ENCODE data around the gene MRPS18B.

The MRPS18B gene

DNA sequence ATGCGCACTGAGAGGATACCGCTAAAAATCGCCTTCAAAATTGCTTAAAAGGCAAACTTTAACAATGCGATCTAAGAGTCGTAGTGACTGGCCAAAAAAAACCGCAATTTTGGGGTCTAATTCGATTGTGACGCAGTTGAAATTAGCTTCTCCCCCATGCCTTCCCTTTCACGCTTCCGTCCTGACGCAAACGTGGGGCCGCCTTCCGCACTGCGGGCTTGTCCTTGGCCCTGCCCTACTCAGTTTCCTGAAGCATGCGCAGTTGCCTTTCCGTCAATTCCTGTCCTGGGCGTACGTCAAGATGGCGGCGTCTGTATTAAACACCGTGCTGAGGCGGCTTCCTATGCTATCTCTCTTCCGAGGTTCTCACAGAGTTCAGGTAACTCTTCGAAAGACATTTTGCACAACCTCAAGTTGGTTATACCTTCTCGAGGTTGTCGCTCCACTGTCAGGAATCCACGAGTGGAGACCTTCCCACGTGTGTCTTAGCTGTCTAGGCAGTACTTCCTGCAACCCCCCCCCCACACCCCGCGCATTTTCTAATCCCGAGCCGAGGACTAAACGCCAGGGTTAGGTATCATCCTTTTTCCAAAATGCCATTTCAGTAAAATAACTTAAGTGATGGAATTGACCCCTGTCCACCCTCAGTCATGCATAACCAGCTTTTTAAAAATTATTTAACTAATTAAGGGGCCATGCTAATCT is at the start of gene MRPS18B:
Gene MRPS18B, plus strand, starts transcription at position 276 of the 705 bp plus-strand sequence. Its CDS starts 26 bp downstream, at position 302.
- in situ Hi-C loops (cut with MboI; ENCODE audit: low pct_unique_long_range_greater_than_20kb, low sequenced_read_pairs, unreplicated experiment), result no loop called here
- DNase-seq (ENCODE audit: low spot score), result peak; percentile 87
- TF ChIP-seq, protein P1, sequence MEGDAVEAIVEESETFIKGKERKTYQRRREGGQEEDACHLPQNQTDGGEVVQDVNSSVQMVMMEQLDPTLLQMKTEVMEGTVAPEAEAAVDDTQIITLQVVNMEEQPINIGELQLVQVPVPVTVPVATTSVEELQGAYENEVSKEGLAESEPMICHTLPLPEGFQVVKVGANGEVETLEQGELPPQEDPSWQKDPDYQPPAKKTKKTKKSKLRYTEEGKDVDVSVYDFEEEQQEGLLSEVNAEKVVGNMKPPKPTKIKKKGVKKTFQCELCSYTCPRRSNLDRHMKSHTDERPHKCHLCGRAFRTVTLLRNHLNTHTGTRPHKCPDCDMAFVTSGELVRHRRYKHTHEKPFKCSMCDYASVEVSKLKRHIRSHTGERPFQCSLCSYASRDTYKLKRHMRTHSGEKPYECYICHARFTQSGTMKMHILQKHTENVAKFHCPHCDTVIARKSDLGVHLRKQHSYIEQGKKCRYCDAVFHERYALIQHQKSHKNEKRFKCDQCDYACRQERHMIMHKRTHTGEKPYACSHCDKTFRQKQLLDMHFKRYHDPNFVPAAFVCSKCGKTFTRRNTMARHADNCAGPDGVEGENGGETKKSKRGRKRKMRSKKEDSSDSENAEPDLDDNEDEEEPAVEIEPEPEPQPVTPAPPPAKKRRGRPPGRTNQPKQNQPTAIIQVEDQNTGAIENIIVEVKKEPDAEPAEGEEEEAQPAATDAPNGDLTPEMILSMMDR (IDR thresholded peaks at IDR 0.05; ENCODE audit: extremely low read depth, insufficient read depth, missing control alignments), result no peak

DNA sequence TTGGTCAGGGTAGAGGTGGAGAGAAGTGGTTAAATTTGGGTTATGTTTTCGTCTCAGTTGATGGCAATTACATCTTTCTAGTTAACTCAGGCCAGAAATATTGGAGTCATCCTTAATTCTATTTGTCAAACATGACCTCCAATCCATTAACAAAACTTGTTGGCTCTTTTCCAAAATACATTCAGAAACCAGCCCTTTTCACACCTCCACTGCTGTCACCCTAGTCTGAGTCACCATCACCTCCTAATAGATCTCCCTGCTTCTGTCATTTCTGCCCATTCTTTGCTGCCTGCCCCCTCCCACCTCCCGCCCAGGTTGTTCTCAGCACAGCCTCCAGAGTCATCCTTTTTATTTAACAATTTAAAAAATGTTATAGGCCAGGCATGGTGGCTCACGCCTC is 49.4 kb upstream of the MRPS18B start:
- no peak for DNase-seq (ENCODE audit: low spot score)
- TF ChIP-seq, protein P1 (IDR thresholded peaks at IDR 0.05; ENCODE audit: extremely low read depth, insufficient read depth, missing control alignments), result no peak
- in situ Hi-C loops (cut with MboI; ENCODE audit: low pct_unique_long_range_greater_than_20kb, low sequenced_read_pairs, unreplicated experiment), result no loop called here

- TF ChIP-seq, protein P1 (IDR thresholded peaks at IDR 0.05; ENCODE audit: extremely low read depth, insufficient read depth, missing control alignments), result no peak
- DNase-seq (ENCODE audit: low spot score), result no peak
- in situ Hi-C loops (cut with MboI; ENCODE audit: low pct_unique_long_range_greater_than_20kb, low sequenced_read_pairs, unreplicated experiment), result no loop called here
Observed at GRCh38 chr6:30570263-30570662, 47.4 kb upstream of the MRPS18B start.

DNA sequence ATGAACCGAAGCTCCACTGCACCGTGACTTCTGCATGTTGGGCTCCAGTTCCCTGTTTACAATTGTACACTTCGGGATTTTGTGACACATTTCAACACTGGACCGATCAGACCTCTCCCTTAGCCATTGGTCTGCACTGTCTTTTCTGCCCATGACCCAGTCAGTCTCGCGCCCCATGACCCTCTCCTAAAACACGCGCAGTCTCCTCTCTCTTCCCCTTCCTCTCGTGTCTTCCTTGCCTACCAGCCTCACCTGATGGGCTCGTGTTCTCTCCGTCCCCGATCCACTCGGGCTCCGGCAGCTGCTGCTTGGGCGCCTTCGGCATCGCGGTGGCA is 46.9 kb upstream of the MRPS18B start:
- TF ChIP-seq, protein P1 (IDR thresholded peaks at IDR 0.05; ENCODE audit: extremely low read depth, insufficient read depth, missing control alignments), result no peak
- DNase-seq (ENCODE audit: low spot score), result no peak
- in situ Hi-C loops (cut with MboI; ENCODE audit: low pct_unique_long_range_greater_than_20kb, low sequenced_read_pairs, unreplicated experiment), result no loop called here

DNA sequence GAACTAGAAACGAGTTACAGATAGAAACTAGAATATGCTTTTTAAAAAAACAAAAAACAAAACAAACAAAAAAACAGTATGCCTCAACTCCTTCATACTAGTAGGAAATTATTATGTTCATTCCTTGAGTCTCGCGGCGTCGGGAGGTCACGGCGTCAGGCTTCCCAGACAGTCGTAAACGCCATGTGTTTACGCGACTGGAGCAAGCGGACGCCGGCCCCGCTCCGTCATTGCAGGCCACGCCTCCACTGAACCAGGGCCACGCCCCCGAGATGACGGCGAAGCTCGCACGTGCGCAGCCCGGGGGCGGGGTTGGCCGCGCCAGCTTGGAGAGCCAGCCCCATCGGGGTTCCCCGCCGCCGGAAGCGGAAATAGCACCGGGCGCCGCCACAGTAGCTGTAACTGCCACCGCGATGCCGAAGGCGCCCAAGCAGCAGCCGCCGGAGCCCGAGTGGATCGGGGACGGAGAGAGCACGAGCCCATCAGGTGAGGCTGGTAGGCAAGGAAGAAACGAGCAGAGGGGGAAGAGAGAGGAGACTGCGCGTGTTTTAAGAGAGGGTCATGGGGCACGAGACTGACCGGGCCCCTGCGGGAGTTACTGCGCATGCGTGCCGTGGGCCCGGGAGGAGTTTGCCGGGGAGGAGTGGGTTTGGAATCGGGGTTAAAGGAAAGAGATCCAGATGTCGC is 46.4 kb upstream of the MRPS18B start, which contains the start of gene ABCF1:
Gene ABCF1, plus strand, starts transcription at position 368 of the 687 bp plus-strand sequence. Its CDS starts 46 bp downstream, at position 414.
- TF ChIP-seq, protein P1 (IDR thresholded peaks at IDR 0.05; ENCODE audit: extremely low read depth, insufficient read depth, missing control alignments), result no peak
- DNase-seq (ENCODE audit: low spot score), result peak; percentile 98
- in situ Hi-C loops (cut with MboI; ENCODE audit: low pct_unique_long_range_greater_than_20kb, low sequenced_read_pairs, unreplicated experiment), result no loop called here

DNA sequence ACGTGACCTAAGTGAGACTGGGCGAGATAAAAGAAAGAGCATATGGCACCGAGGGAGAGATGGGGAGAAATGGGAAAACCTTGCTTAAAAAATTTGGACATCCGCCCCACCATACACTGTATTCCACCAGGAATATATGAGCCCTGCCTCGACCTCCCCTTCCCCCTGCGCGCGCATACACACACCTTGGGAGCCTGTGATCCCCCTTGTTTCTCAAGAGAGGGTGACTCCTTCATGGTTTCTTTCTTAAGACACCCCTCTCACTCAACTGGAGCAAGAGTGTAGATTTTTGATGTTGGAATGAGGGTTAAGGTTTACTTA is 45.9 kb upstream of the MRPS18B start:
- in situ Hi-C loops (cut with MboI; ENCODE audit: low pct_unique_long_range_greater_than_20kb, low sequenced_read_pairs, unreplicated experiment), result no loop called here
- TF ChIP-seq, protein P1 (IDR thresholded peaks at IDR 0.05; ENCODE audit: extremely low read depth, insufficient read depth, missing control alignments), result no peak
- DNase-seq (ENCODE audit: low spot score), result no peak
